VCaP (cell line): Measurements from ENCODE around the gene HOXB2.
"Not testable (repeated sequence)": the region's sequence is repeated elsewhere in the genome, so short reads cannot be mapped to it uniquely, and the experiment has no call there.

Source experiments
- H3K27ac ChIP-seq: fragments of 450-650 bp; 2 replicates; pipeline ENCODE4 v1.5.1; 2017
- TF ChIP-seq, protein P1 (sequence below): fragments of 450-650 bp; conservative IDR thresholded peaks from 2 replicates; pipeline ENCODE4 v1.5.1; 2017; ENCODE audit warnings: mild to moderate bottlenecking, moderate library complexity

Gene HOXB2

DNA sequence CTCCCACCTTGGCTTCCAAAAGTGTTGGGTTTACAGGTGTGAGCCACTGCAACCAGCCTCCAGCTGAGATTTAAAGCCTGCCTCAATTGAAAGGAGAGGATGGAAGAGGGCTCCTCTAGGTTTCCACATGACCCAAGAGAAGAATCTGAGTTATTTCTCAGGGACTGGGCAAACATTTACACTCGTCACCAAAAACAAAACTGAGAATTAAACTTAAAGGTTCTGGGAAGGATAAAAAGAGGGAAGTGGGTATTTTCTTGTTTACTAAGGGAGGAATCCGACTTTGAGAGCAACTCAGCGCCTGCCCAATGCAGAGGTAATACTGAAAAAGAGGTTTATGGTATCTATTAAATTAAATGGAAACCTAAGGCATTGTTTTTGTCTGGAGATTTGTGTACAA lies 27.4 kb downstream of the HOXB2 start:
- TF ChIP-seq, protein P1, sequence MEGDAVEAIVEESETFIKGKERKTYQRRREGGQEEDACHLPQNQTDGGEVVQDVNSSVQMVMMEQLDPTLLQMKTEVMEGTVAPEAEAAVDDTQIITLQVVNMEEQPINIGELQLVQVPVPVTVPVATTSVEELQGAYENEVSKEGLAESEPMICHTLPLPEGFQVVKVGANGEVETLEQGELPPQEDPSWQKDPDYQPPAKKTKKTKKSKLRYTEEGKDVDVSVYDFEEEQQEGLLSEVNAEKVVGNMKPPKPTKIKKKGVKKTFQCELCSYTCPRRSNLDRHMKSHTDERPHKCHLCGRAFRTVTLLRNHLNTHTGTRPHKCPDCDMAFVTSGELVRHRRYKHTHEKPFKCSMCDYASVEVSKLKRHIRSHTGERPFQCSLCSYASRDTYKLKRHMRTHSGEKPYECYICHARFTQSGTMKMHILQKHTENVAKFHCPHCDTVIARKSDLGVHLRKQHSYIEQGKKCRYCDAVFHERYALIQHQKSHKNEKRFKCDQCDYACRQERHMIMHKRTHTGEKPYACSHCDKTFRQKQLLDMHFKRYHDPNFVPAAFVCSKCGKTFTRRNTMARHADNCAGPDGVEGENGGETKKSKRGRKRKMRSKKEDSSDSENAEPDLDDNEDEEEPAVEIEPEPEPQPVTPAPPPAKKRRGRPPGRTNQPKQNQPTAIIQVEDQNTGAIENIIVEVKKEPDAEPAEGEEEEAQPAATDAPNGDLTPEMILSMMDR = no peak
- no peak overlapping the region for H3K27ac ChIP-seq

DNA sequence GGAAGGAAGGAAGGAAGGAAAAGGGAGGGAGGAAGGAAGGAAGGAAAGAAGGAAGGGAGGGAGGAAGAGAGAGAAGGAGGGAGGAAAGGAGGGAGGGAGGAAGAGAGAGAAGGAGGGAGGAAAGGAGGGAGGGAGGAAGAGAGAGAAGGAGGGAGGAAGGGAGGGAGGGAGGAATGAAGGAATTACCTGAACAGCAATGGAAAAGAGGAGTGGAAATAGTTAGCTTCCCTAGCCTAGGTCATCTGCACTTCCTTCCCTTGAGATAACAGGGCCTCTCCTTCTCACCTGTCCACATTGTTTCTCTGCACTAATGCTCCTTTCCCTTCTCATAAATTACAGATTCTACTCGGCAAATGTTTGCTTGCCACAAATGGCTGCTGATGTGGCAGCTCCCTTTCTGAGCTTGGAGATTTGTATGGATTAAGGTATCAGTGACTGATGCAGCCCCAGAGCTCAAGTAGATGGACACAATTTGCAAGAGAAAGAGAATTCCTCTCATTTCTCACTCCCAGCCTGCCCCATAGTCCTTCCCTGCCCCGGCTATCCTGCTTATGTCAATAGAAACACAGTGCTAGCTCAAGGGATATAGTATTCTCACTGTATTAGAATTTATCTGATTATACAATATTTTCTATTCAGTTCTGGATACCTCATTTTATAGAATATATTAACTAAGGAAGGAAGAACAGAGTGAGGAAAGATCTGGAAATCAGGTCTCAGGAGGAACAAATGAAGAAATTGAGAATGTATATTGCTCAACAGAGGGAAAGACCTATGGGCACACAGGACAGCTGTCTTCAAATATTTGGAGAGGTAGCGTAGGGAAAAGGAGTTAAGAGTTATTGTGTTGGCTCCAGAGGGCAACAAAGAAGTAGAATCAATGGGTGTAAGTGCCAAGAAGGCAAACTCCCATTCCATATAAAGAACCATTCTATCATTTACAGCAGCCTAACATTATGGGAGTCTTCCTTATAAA lies 28.7 kb downstream of the HOXB2 start:
- peak overlapping the region; percentile 5; the same call in 1 of the 2 replicates for H3K27ac ChIP-seq
- TF ChIP-seq, protein P1 = no peak

DNA sequence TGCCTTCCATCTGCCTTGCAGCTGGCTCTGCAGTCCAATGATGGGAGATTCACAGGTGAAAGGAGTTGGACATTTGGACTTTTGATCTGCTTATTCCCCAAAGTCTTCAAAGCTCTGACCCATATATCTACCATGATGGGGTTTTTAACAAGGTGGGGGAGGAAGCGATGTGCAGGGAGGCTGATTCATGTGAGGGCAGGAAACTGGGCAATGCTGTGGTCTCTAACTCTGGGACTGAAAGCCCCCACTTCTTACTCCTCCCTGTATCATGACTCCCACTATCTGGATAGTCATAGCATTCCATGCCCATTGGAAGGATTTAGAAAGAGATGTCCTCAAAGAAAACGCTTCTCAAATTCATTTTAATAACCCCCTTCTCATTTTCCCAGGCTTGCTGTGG lies 30.4 kb downstream of the HOXB2 start:
- no peak overlapping the region for H3K27ac ChIP-seq
- TF ChIP-seq, protein P1 = no peak

DNA sequence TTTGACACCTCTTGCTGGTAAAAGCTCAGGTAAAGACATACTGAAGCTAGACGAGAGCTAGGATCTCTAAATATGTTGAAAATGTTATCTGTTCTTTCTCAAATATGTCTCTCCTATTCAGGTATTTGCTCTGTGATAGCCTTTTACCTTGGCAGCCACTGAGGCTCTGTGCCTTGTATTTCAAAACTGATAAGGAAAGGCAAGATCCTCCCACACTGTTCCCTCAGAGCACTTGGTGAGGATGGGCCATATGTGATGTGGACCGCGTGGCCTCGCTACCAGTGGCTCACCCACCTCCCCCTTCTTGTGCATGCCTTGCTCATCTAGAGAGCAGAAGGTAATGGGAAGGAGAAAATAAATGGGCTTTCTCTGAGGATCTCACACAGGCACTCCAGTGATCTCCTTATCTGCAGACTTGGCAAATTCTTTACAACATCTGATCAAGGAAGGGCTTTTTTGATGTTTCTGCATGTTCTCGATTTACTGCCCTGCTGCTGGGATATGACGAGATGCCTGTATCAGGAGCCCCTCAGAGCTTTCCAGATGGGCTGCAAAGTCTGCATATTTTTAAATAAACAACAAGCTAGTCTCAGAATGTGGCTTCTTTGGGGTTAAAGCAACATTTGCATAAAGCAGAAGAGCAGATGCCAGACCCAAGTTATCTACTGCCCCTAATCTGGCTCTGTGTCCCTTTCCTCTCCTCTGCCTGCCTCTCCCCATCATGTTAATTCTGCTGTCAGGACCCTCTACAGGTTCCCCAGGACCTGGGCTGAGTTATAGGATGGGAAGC lies 31.0 kb downstream of the HOXB2 start:
- TF ChIP-seq, protein P1 = no peak
- no peak overlapping the region for H3K27ac ChIP-seq

DNA sequence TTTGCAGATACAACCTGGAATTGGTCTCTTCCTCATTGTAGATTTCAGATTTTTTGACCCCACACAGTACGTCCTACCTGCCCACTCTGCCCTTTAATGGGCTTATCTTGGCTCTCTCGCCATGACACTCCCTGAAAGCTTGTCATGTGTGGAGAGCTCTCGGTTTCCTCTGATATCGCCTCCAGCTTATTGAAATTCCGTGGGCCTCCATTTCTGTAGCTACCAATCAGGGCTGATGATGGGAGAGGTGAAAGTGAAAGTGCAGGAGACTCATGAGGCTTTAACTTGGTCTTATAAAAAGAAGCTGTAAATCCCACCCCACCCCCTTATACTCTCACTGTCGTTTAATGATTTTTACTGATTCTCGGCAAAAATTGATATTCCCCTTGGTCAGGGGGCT lies 31.8 kb downstream of the HOXB2 start:
- no peak overlapping the region for H3K27ac ChIP-seq

DNA sequence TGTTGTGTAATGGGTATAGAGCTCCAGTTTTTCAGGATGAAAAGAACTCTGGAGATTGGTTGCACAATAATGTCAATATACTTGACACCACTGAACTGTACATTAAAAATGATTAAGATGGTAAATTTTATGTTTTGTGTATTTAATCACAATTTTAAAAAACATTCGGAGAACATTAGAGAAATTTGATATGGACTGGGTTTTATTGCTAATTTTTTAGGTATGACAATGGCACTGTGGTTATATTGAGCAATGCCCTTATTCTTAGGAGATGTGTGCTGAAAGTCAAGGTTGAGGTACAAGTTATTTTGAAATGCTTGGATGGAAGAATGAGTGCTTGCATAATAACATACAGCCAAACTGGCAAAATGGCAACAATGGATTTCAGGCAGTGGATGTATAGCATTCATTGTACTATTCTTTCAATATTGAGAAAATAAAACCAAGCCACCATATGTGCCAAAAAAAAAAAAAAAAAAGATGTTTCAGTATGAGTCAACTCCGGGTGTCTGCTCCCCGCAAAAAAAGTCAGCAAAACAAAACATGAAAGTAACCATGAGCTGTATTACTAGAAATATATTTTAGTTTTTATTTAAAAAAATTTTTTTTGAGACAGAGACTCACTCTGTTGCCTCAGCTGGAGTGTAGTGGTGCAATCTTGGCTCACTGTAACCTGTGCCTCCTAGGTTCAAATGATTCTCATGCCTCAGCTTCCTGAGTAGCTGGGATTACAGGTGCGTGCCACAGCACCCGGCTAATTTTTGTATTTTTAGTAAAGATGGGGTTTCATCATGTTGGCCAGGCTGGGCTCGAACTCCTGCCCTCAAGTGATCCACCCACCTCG lies 33.9 kb downstream of the HOXB2 start:
- TF ChIP-seq, protein P1 = no peak
- no peak overlapping the region for H3K27ac ChIP-seq

More for the DNA sequence above, 31.8 kb downstream of the HOXB2 start:
- TF ChIP-seq, protein P1 = no peak

DNA sequence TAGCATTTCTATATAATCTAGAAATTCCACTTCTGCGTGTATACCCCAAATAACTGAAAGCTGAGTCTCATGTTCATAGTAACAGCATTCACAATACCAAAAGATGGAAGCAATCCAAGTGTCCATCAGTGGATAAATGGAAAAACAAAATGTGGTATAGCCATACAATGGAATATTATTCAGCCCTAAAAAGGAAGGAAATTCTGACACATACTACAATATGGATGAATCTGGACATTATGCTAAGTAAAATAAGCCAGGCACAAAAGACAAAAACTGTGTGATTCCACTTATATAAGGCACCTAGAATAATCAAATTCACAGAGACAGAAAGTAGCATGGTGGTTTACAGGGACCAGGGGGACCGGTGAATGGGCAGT lies 34.5 kb downstream of the HOXB2 start:
- no peak overlapping the region for H3K27ac ChIP-seq
- TF ChIP-seq, protein P1 = no peak

DNA sequence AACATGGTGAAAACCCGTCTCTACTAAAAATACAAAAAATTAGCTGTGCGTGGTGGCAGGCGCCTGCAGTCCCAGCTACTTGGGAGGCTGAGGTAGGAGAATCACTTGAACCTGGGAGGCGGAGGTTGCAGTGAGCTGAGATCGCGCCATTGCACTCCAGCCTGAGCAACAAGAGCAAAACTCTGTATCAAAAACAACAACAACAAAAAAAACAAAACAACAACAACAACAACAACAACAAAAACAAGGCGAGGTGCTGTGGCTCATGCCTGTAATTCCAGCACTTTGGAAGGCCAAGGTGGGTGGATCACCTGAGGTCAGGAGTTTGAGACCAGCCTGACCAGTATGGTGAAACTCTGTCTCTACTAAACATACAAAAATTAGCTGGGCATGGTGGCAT lies 35.2 kb downstream of the HOXB2 start:
- not testable (repeated sequence) for H3K27ac ChIP-seq
